Left colon (tissue), 2 donors: ENCODE measurements around the gene CHMP4B. TPM values are rescaled to one million over a fixed set of nuclear protein-coding genes. Genes with fewer than 3 reads are reported as not detected.
A peak's percentile ranks its signal among the peaks of the same experiment; 100 is the strongest.

ENCODE experiments used
- ATAC-seq: fragments of 200-7000 bp; cut with Tn5 transposase; one replicate; pipeline ENCODE4 v1.9.1; 2020; ENCODE audit warnings: mild to moderate bottlenecking, moderate library complexity
- DNase-seq, 2 donors: peaks; one replicate each; pipeline ENCODE4 v3.0.0-alpha.2; 2020
- intact Hi-C, 2 donors: fragments of 100-400 bp; cut with DNase I in 1 of 2; cut with micrococcal nuclease in 1 of 2; formaldehyde crosslinking; loops; one replicate each; pipeline versions ENCODE4 v1.11.2 to v1.14.0; 2022; cut with DNase I, micrococcal nuclease
- total RNA-seq, 2 donors: library from RNA; stranded (reverse); fragmentation: NEBNext Ultra II Directional; extraction: Animal tissue kit (Norgen Biotek cat#: 25700); gene quantifications; one replicate each; pipeline ENCODE4 v1.2.1, GENCODE V29; 2021
- donor health status: DM: no; HTN: no; CAD: no.
- donor health status: DM: yes; HTN: yes; CAD: no.

The CHMP4B gene
- total RNA-seq, 2 donors from 2014 or later, result 166 to 233 TPM

GRCh38 chr20:33851842-33852466 is 40.8 kb downstream of the CHMP4B start:
- no peak for DNase-seq
- intact Hi-C loops, result no loop called here
- no peak for ATAC-seq

DNA sequence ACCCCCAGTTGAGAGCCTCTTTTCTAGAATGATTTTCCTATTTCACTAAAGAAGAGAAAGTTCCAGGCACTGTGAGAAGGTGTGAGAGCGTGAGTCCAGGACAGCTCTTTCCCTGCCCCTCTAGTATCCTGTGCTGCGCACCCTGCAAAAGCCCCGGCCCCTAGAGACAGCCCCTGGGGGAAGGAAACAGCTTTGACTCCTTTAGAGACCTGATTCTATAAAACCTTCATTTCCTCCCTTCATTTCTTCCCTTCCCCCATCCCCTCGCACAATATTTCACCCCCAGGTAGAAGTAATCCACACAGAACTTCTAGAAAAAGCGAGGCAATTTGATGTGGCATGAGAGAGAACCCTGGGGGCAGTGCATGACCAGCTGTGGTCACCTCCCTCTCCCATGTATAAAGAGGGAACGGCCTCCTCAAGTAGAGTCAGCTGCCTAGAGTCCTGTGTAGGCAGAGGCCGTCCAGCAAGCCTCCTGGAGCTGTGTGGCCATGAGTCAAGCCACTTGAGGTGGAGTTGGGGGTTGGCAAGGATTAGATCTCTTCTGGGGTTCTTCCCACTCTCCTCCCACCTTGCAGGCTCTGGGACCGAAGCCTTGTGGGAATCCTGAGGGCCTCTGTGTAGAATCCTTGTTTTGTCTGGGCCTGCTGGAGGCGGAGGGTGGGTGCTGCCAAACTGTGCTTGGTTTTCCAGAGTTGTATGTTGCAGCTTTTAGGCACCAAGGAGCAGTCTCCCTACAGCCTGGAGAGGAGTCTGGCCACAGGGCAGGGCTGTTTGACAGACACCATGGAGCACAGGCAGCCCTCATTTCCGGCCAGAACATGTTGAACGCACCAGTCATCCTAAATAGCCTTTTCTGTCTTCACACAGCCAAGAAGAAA is 41.7 kb downstream of the CHMP4B start:
- DNase-seq (no peak), ATAC-seq (no peak)
- intact Hi-C loops, result no loop called here

DNA sequence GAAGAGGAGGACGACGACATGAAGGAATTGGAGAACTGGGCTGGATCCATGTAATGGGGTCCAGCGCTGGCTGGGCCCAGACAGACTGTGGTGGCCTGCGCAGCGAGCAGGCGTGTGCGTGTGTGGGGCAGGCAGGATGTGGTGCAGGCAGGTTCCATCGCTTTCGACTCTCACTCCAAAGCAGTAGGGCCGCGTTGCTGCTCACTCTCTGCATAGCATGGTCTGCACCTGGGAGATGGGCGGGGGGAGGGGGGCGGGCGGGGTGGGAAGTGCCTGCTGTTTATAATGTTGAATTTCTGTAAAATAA is 42.3 kb downstream of the CHMP4B start:
- intact Hi-C loops, result no loop called here
- DNase-seq (no peak), ATAC-seq (no peak)

GRCh38 chr20:33857722-33858563 is 46.8 kb downstream of the CHMP4B start:
- no peak for DNase-seq
- peak; percentile 3 for ATAC-seq
- intact Hi-C loops, result no loop called here

GRCh38 chr20:33858666-33859065 is 47.5 kb downstream of the CHMP4B start:
- ATAC-seq, result no peak
- no peak for DNase-seq
- intact Hi-C loops, result no loop called here

- DNase-seq, result peak in 1 of 2 donors; percentile 34
- intact Hi-C loops, result no loop called here
- ATAC-seq, result peak; percentile 22
Observed at GRCh38 chr20:33859157-33859695, 48.1 kb downstream of the CHMP4B start.

DNA sequence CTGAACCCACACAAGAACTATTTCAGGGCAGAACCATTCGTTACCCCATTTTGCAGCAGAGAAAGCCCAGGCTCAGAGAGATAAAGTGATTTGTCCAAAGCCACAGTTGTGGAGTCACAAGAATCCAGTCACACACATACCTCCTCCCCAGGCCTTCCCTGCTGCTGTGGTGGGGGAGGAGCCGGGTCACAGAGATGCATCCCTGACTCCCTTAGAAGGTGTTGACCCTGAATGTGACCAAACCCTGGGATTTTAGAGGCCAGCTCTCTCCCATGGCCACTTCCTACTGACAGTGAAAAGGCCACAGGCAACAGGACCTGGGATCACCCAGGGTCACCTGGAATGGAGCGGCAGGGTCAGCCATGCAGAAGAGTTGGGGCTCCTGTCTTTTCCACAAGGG is 48.6 kb downstream of the CHMP4B start:
- ATAC-seq (no peak), DNase-seq (no peak)
- intact Hi-C loops, result loop anchor here in 1 of 2 donors (5.0 kb wide), 1 partner anchor 208 kb away; no protein-coding TSS in a partner anchor

GRCh38 chr20:33861458-33861857 is 50.3 kb downstream of the CHMP4B start:
- ATAC-seq (no peak), DNase-seq (no peak)
- intact Hi-C loops, result loop anchor here in 1 of 2 donors (5.0 kb wide), 1 partner anchor 206 kb away; no protein-coding TSS in a partner anchor

DNA sequence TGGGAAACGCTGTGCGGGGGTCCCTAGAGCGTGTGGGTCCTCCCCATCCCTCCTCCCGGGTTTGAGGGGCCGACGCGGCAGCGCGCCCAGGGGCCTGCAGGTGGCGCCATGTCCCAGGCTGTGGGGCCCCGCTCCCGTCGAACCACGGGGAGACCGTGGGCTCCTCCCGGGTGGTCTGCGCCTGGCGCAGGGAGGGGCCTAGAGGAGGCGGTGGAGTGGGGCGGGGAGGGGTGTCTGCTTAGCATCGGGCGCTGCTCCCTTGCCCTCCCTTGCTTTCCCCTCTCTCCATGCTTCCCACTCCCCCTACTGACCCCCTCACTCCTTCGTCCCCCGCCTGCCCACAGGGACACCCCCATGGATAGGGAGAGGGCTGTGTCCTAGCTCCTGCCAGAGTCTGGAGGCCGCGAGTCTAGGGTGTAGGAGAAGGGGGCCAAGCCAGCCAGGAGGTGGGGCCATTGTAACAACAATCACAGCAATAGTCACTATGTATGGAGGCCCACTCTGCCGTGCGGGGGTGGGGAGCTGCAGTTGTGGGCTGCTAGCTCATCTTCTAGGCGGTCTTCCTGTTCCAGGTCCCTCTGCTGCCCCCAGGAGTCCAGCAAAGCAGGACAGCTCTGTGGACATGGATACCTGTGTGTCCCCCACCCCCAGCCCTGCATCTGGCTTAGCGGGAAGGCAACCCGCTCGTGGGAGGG is 51.7 kb downstream of the CHMP4B start:
- peak; percentile 53 for ATAC-seq
- intact Hi-C loops, result loop anchor here in 1 of 2 donors (5.0 kb wide), 1 partner anchor 204 kb away; no protein-coding TSS in a partner anchor
- DNase-seq, result peak; percentile 47 to 58

DNA sequence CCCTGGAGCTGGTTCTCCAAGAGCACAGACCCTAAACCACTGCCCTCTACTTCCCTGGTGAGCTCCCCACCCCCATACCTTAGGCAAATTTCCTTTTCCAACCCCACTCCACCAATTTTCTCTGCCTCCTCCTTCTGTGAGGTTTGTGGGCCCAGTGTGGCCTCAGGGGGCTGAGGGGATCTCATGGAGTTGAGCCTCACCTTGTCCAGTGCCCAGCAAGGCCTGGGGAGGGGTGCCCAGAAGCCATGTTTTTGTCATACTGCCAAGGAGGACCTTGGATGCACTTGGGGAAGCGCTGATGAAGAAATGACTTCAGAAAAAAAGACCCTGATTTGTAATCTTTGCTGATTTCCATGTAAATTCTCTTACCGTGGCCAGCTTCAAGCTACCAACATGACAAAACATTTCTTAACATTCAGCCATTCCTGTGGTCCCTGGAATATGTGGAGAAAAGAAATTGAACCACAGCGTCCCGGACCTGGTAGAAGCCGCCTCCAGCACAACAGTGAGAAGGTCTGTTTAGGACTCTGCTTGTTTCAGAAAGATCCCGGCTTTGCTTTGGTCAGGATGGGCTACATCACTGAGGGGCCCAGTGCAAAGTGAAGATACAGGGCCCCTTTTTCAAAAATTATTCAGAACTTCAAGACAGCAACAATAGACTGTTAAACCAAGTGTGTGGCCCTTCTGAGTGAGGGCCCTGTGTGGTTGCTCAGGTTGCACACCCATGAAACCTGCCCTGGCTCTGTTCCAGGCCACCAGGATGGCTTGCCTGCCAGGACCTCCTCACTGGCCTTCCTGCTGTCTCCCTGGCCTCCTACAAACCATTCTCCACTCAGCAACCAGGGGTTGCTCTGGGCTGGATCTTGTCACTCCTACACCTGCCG is 52.5 kb downstream of the CHMP4B start:
- no peak for ATAC-seq
- intact Hi-C loops, result loop anchor here in 1 of 2 donors (5.0 kb wide), 1 partner anchor 204 kb away; no protein-coding TSS in a partner anchor
- DNase-seq, result no peak

GRCh38 chr20:33864324-33864963 is 53.3 kb downstream of the CHMP4B start:
- peak; percentile 58 for ATAC-seq
- no peak for DNase-seq
- intact Hi-C loops, result loop anchor here in 1 of 2 donors (5.0 kb wide), 1 partner anchor 203 kb away; no protein-coding TSS in a partner anchor

- ATAC-seq, result no peak
- intact Hi-C loops, result no loop called here
Observed at GRCh38 chr20:33865761-33866370, 54.7 kb downstream of the CHMP4B start.

GRCh38 chr20:33866398-33867100 is 55.4 kb downstream of the CHMP4B start:
- no peak for ATAC-seq
- no peak for DNase-seq
- intact Hi-C loops, result no loop called here

More at GRCh38 chr20:33865761-33866370, 54.7 kb downstream of the CHMP4B start:
- DNase-seq, result no peak

DNA sequence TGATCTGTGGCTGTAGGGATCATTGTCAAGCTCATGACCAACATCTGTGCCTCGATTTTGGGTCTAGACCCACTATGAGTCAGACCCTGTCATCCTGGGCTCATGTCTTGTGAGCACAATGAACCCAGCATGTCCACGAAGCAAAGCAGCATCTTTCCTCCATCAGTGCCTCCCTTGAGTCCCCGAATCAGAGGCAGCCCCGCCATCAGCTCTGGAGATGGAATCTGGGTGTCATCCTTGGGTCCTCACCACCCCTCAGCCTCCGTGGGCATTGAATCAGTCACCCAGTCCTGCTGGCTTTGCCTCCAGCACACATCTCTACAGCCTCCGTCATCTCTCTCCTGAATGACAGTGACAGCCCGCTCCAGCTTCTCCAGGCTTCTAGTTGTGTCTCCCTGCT is 56.9 kb downstream of the CHMP4B start:
- ATAC-seq, result no peak
- intact Hi-C loops, result no loop called here
- DNase-seq, result no peak

DNA sequence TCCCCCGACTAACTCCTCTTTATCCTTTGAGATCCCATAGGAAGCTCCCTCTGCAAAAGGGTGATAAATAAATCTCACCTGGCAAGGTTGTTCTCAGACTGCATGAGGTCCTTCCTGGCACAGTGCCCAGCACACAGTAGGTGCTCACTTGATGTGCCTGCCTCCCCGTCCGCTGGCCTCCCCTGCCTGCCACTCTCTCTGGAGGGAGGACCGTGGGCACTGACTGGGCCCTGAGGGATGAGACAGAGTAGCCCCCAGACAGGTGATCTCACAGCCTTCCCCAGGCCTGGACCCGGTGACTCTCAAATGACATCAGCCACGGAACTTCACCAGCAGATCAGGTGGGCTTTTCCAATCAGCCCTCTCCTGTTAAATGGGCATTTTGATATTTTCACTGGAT is 57.4 kb downstream of the CHMP4B start:
- ATAC-seq (no peak), DNase-seq (no peak)
- intact Hi-C loops, result no loop called here

- intact Hi-C loops, result no loop called here
- DNase-seq (no peak), ATAC-seq (no peak)
Observed at GRCh38 chr20:33869283-33869682, 58.1 kb downstream of the CHMP4B start.
